ENCODE results near the gene TYMS.

The TYMS gene

GRCh38 chr18:615773-616172, 41.7 kb upstream of the TYMS start:
- TF ChIP-seq, protein P1, sequence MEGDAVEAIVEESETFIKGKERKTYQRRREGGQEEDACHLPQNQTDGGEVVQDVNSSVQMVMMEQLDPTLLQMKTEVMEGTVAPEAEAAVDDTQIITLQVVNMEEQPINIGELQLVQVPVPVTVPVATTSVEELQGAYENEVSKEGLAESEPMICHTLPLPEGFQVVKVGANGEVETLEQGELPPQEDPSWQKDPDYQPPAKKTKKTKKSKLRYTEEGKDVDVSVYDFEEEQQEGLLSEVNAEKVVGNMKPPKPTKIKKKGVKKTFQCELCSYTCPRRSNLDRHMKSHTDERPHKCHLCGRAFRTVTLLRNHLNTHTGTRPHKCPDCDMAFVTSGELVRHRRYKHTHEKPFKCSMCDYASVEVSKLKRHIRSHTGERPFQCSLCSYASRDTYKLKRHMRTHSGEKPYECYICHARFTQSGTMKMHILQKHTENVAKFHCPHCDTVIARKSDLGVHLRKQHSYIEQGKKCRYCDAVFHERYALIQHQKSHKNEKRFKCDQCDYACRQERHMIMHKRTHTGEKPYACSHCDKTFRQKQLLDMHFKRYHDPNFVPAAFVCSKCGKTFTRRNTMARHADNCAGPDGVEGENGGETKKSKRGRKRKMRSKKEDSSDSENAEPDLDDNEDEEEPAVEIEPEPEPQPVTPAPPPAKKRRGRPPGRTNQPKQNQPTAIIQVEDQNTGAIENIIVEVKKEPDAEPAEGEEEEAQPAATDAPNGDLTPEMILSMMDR (conservative IDR thresholded peaks at IDR 0.05; ENCODE audit: control insufficient read depth, insufficient read depth, low read depth, low read length) = no peak
- no peak overlapping the region for H3K4me3 ChIP-seq (ENCODE audit: control insufficient read depth, low read depth, low read length)
- peak; percentile 36 for DNase-seq (ENCODE audit: low read depth)

- H3K4me3 ChIP-seq (ENCODE audit: control insufficient read depth, low read depth, low read length) = no peak overlapping the region
- TF ChIP-seq, protein P1 (conservative IDR thresholded peaks at IDR 0.05; ENCODE audit: control insufficient read depth, insufficient read depth, low read depth, low read length) = peak; percentile 81
- DNase-seq (ENCODE audit: low read depth) = peak; percentile 73
Measured at GRCh38 chr18:616380-616995, 41.0 kb upstream of the TYMS start.

DNA sequence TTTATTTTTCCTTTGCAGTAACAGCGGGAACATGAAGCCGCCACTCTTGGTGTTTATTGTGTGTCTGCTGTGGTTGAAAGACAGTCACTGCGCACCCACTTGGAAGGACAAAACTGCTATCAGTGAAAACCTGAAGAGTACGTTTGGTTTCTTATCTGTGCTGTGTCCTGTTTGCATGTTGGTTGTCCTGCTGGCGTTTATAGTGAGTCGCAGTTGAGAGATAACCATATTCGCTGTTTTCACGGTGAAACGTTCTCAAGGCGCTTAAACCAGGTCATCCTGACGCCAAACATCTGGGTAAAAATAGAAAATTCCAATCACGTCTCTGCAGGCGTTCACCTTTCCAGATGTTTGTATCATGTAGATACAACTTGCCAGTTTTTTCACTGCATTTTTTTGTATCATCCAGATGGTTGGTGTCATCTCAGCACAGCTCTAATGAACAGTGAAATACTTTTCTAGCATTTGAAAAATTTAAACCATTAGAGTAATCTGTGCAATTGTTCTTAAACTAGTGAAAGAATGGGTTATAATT, 39.4 kb upstream of the TYMS start:
- DNase-seq (ENCODE audit: low read depth) = no peak
- TF ChIP-seq, protein P1 (conservative IDR thresholded peaks at IDR 0.05; ENCODE audit: control insufficient read depth, insufficient read depth, low read depth, low read length) = no peak
- no peak overlapping the region for H3K4me3 ChIP-seq (ENCODE audit: control insufficient read depth, low read depth, low read length)

DNA sequence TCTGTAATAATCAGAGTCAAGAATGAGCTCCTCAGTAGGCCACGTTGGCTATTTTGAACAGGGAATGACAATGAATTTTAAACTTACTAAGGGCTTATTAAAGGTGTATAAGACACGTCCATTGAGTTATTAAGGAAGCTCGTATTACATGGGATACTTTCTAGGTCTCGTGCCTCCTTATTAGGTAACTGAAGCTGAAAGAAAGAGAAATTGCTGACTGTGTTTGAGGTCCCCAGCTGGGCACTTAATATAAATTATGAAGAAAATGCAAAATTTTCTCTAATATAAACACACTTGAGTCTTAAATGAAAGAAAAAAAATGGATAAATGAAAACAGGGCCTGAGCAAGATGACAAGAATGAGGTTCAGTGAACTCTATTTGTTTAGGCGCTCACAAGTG, 38.8 kb upstream of the TYMS start:
- DNase-seq (ENCODE audit: low read depth) = no peak
- no peak overlapping the region for H3K4me3 ChIP-seq (ENCODE audit: control insufficient read depth, low read depth, low read length)
- TF ChIP-seq, protein P1 (conservative IDR thresholded peaks at IDR 0.05; ENCODE audit: control insufficient read depth, insufficient read depth, low read depth, low read length) = no peak

DNA sequence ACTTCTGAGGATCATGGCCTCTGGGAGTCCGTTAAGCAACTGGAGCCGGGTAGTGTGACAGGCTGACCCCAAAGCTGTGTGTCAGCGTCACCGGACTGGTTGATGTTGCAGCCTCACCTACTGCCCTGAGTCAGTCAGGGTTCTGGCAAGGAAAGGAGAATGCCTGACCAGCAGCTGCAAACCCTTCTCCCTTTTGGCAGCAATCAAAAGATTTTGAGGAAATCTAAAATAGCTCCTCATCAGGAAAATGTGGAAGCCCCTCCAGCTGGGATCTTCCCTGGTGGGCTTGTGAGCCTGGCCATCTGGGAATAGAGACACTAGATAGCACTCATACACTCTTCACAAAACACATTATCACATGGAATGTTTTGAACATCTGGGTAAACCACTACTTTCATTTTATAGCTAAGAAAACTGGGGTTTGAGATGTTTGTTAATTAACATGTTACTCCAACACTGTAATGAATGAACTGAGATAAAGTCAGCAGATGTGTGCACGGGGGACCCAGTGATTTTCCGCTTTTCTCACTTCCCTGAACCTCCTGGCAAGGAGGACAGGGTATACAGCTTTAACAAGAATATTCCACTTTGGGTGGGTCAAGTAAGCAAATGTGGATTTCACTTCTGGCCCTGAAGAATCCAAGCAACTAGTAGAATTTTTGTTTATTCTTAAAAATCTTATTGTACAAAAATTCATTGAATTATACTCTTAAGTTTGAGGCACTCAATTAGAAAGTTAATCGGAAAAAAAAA, 36.0 kb upstream of the TYMS start:
- TF ChIP-seq, protein P1 (conservative IDR thresholded peaks at IDR 0.05; ENCODE audit: control insufficient read depth, insufficient read depth, low read depth, low read length) = no peak
- DNase-seq (ENCODE audit: low read depth) = peak; percentile 86
- H3K4me3 ChIP-seq (ENCODE audit: control insufficient read depth, low read depth, low read length) = no peak overlapping the region

- TF ChIP-seq, protein P1 (conservative IDR thresholded peaks at IDR 0.05; ENCODE audit: control insufficient read depth, insufficient read depth, low read depth, low read length) = no peak
- no peak for DNase-seq (ENCODE audit: low read depth)
- no peak overlapping the region for H3K4me3 ChIP-seq (ENCODE audit: control insufficient read depth, low read depth, low read length)
Measured at GRCh38 chr18:622289-622688, 35.2 kb upstream of the TYMS start.
